ENCODE measurements around the gene ARL8B.
"Not testable (repeated sequence)": the region's sequence is repeated elsewhere in the genome, so short reads cannot be mapped to it uniquely, and the experiment has no call there.

Gene ARL8B

DNA sequence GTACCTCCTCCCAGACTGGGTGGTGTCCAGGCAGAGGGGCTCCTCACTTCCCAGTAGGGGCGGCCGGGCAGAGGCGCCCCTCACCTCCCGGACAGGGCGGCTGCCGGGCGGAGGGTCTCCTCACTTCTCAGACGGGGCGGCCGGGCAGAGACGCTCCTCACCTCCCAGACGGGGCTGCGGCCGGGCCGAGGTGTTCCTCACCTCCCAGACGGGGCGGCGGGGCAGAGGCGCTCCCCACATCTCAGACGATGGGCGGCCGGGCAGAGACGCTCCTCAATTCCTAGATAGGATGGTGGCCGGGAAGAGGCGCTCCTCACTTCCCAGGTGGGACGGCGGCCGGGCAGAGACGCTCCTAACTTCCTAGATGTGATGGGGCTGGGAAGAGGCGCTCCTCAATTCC, 8.4 kb upstream of the ARL8B start:
- DNase-seq: not testable (repeated sequence)

DNA sequence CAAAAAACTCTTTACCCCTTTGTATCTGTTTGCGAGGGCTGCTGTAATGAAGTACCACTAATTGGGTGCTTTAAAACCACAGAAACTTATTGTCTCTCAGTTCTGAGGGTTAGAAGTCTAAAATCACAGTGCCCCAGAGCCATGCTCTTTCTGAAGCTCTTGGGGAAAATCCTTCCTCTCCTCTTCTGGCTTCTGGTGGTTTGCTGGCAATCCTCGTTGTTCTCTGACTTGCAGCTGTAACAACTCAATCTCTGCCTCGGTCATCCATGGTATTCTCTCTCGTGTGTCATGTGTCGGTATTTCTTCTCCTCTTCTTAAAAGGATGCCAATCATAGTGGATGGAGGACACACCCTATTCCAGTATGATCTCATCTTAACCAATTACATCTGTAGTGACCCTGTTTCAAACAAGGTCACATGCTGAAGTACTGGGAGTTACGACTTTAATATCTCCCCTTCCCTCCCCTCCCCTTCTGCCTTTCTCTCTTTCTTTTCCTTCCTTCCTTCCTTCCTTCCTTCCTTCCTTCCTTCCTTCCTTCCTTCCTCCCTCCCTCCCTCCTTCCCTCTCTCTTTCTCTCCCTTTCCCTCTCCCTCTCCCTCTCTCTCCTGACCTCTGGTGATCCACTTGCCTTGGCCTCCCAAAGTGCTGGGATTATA, 6.5 kb upstream of the ARL8B start:
- no peak for DNase-seq

DNA sequence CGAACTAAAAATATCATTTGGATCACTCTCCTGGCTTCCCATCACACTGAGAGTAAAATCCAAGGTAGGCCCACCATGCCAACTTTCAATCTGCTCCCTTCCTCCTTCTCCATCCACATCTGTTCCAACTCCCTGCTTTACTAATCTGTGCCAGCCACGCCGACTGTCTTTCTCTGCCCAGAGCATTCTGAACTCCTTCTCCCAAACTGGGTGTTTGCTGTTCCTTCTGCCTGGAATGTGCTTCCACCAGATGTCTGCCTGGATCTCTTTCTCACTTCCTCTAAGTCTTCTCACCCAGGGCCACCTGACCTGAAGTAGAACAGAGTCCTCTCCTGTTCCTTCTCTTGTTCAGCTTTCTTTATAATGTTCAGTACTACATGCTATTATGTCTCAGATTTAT, 5.6 kb upstream of the ARL8B start:
- no peak for DNase-seq

DNA sequence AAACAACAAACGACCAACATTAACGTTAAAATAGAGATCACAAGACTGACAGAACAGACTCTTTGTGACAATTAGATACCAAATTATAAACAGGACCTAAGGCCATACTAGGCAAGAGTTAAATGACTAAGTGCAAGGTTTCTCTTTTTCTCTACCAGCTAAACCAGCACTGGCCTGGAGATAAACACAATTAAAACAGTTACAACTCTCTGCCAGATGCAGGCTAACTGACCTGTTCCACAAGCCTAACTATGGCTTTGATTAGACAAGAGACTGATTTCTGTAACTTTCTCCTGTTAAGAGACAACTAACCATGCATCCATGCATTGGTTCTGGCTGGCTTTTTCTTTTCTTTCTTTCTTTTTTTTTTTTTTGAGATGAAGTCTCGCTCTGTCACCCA, 1.6 kb upstream of the ARL8B start:
- no peak for DNase-seq

DNA sequence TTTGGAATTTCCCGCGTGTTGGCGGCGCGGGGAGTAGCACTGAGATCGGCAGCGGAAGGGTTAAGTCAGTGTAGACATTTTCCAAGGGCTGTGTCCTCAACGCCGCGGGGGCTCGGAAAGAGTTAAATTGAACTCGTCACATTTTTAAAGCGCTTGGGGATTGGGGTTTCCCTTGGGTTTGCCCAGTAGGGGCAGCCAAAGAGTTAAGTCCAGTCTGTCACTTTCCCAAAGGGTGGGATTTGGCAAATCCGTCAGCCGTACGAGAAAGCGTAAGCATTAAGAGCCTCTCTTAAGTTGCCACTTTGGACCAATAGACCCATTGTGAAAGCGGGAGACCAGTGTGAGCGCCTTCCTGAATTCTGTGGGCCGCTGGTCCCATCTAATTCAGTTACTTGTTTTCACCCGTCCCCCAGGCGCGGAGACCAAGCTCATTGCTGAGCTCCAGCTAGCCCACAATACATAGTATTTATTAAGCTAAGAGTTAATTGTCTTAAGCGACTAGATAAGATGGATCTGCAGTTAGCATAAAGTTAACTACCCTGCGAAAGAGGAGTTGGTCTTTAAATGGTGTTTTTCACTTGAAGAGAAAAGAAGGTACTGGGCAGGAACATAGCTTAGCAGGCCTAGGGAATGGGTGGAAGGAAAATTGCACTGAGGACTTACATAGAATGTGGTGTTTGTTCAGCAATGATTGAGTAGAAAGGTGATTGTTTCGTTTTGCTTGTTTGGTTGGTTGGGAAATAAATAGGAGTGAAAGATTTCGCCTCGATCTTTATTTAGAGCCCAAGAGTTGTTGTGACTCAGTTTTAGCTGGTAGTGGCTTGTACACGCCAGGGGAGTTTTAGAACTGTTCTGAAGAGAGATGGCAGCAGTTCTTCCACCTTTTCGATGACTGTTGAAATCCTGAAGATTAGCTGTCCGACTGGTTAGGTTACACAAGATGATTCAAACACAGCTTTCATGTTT, 932 bp downstream of the ARL8B start:
- DNase-seq: peak in 4 of 5 donors; percentile 14 to 18 (median 17)

DNA sequence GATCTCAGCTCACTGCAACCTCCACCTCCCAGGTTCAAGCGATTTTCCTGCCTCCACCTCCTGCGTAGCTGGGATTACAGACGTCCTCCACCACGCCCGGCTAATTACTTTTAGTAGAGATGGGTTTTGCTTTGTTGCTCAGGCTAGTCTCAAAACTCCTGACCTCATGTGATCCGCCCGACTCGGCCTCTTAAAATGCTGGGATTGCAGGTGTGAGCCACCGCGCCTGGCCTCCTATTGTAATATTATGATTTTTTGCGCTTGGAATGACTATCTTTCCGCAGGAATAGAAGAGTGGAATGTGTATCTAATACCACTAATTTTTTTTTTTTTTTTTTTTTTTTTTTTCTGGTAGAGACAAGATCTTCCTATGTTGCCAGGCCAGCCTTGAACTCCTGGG, 1.8 kb downstream of the ARL8B start:
- DNase-seq: no peak

DNA sequence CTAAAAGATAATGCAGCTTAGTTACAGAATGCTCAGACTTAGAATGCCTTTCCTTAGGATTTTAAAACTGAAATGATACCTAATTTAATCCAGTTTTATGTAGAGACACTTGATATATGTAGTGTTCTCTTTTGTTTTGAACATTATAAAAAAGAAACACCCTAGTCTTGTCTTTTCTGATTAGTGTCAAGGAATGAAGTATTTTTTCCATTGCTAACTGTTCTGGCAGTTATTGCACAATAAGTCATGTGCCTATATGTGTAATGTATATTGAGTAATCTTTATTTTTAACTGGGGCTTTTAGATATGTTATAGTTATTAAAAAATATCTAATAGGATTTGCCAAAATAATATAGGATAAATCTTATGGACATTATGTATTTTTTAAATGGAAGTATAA, 4.5 kb downstream of the ARL8B start:
- DNase-seq: no peak

DNA sequence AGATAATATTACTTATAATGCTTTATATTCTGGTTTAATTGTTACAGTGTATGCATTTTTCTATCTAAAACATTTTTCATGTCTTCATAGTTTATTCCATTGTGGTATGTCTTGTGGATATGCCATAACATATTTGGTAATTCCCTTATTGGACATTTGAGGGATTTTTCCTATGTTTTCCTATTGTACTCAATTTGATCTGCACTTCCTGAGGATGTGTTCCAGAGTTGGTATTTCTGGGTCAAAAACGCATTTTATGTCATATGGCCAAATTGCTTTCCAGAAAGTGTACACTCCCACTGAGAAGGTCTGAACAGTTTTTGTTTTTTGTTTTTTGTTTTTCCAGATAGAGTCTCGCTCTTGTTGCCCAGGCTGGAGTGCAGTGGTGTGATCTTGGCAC, 6.8 kb downstream of the ARL8B start:
- DNase-seq: no peak

DNA sequence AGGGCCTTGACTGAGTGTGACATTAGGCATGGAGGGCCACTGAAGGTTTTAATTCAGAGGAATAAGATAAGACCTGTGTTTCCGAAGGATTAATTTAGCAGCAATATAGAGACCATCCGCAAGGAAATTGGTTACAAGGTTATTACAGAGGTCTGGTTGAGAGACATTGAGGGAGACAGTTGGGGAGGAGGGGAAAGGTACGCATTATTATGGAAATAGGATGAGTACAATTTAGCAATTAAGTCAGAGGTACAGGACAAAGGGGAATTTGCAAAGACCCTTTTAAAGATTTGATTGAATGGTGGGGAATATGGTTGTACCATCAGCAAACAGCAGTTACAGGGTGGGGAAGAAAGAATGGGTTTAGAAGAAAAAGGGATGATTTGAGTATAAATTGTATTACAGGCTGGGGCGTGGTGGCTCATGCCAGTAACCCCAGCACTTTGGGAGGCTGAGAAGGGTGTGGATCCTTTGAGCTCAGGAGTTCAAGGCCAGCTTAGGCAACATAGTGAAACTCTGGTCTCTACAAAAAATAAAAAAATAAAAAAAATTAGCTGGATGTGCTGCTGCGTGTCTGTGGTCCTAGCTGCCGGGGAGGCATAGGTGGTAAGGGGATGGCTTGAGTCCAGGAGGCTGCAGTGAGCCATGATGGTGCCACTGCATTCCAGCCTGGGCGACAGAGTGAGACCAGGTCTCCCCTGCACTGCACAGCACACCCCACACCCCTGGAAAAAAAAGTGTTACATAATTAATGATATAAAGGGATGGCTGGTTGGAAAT, 11.3 kb downstream of the ARL8B start:
- no peak for DNase-seq

DNA sequence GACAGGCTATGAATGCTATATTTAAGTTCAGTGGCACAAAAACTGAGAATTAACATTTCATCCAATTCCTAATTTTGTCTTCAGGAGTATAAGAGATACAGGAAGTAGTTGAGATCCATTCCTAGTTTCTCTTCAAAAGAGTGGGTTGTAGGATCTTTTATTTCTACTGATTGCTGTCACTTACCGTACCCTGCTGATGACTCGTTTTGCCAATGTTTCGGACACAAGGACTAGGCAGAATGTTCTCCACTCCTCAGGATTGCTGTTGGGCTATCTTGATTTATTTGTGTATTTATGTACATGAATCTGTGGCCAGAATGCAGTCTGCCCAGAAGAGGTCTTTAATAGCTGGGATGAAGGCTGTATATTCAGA, 11.9 kb downstream of the ARL8B start:
- DNase-seq: no peak

DNA sequence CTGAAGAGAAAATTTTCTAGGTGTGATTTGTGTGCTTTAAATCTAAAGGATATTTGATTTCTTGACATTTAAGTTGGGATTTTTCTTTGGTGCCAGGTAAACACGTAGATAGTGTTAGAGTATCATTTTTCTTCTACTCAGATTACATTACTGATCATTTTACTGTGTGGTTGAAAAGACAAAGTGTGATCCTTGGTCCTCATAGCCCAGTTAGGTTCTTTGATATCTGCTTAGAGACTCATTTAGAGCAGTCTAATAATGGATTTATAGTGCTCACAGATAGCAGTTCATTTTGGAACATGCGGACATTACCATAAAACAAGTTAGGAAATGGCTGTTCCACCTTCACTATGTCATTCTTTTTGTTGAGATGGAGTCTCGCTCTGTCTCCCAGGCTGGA, 12.4 kb downstream of the ARL8B start:
- DNase-seq: no peak

DNA sequence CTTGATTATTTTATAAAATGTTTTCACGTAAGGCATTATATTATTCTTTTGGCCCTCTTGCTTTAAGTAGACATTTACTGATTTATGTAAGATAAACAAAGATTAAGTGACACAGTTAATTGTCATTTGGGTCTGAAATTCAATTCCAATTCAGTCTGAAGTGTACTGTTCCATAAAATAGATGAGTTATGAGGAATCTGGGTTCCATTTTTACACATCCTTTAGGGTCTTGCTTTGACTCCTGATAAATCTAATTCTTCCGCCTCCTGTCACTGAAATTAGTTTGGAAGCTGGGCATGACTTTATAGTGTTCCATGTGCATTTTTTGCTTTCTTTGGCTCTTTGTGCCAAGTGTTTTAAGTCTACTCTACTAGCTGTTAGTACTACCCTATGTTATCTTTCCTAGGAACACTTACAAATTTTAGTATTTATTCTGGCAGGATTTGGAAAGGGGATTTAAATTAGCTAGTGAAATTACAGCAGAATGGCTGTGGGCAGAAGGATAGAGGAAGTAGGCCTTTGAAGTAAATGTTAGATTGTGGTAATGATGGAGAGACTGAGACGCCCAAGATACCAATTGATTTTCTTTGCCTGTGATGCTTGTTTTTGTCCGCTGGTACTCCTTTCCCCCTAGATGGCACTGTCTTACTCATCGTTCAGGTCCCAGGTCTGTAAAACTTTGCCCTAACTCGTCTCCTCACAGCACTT, 14.3 kb downstream of the ARL8B start:
- peak in 4 of 5 donors; percentile 8 to 64 (median 20) for DNase-seq

DNA sequence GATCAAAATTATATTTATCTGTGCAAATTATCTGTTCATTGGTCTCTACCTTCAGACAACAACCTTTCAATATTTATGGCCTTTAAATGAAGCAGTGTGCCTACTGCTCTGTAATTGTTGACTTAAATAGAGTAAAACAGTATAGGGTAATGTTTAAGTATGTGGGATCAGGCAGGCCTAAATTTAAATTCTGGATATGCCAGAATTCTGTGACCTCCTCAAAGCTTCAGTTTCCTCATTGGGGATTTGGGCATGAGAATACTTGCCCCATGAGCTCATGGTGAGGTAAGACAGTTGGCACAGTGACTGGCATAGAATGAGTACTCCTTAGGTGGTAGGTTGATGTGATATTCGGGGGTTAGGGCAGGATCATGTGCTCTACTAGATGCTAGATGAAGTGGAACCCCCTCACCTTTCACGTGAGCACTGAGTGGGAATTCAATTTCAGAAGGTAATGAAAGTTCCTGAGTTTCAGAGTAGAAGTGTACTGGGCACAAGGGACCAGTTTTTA, 14.9 kb downstream of the ARL8B start:
- peak in 1 of 5 donors; percentile 4 for DNase-seq

DNA sequence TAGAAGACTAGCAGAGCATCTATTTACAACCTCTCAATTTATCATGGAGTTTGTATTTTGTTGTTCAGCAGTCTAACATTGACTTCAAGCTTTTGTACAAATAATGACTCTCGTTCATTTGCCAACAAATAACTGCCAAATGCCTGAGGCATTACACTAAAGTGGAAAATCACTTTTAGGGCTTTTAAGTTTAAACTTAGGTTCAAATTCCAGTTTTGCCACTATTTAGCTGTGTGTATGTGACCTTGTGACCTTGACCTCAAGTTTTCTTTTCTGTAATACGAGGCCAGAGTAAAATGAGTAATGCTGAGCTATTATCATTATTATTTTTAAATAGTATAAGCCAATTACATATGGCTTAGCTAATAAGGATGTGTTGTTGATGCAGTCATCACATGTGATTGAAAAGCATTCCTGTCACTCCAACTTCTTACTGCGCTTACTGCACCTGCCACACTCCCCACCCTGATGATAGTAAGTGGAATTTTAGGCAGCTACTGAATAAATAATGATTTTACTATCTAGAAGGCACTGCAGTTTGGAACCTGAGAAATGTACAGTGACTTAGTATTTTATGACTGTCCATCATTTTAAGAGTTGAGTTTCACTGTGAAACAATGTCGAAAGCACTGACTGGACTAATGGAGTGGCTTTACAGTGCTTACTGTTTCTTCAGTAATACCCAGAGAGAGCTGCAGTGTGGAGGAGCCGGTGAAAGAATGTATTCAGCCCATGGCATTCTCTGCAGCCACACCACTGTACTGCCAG, 16.3 kb downstream of the ARL8B start:
- DNase-seq: no peak

DNA sequence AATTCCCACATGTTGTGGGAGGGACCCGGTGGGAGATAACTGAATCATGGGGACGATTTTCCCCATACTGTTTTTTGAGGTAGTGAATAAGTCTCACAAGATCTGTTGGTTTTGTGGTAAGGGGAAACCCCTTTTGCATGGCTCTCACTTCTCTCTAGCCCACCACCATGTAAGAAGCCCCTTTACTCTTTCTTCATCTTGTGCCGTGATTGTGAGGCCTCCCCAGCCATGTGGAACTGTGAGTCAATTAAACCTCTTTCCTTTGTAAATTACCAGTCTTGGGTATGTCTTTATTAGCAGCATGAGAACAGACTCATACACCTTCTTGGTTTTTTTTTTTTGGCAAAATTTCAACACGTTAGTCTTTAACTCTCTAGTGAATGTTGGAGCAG, 18.1 kb downstream of the ARL8B start:
- no peak for DNase-seq

DNA sequence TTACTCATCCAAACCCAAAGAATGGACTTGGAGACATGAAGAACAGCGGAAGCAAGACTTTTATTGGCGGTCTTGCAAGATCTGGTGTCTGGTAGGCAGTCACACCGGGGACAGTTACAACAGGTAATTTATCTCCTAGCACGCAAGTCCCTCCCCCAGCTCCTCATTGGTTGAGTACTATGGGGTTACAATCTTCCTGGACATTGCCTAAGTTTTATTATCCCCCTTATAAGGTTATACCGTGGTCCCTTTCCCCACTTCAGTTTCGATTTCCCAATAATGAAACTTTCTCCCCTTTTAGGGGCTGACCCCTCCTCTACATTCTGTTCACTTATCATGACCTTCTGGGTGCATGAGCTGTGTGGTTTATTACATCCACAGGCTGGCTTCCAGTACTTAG, 18.7 kb downstream of the ARL8B start:
- no peak for DNase-seq

DNA sequence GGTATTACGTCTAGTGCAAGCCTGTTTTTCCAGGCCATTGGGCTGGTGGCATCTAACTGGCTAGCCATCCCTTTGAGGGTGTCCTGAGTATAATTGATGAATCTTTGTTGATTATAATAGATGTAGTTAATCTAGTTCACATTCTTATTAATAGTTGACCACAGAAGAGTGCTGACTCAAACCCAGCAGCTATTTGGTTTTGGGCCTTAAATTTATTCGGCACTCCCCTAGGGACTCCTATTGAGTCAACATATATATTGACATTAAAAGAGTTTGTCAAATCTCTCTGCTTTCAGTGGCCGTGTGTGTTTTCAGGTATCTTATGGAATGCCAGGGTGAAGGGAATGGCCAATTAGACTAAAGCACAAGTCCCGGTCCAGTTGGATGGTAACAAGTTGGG, 19.7 kb downstream of the ARL8B start:
- DNase-seq: no peak

DNA sequence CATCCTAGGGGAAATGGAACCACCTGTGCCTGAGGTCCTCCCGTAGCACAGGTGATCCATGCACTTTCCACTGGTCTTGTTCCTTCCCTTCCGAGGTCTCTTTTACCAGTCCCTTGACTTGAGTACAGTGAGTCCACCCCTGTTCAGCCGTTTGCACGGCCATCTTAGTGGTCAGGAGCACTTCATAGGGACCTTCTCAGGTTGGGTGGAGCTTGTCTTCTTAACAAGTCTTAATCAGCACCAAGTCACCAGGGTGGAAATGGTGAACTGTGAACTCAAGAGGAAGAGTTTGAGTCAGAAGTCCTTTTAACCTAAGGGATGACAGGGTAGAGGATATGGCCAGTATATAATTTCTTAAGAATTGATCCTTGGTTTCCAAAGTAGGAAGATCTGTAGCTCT, 21.4 kb downstream of the ARL8B start:
- no peak for DNase-seq

DNA sequence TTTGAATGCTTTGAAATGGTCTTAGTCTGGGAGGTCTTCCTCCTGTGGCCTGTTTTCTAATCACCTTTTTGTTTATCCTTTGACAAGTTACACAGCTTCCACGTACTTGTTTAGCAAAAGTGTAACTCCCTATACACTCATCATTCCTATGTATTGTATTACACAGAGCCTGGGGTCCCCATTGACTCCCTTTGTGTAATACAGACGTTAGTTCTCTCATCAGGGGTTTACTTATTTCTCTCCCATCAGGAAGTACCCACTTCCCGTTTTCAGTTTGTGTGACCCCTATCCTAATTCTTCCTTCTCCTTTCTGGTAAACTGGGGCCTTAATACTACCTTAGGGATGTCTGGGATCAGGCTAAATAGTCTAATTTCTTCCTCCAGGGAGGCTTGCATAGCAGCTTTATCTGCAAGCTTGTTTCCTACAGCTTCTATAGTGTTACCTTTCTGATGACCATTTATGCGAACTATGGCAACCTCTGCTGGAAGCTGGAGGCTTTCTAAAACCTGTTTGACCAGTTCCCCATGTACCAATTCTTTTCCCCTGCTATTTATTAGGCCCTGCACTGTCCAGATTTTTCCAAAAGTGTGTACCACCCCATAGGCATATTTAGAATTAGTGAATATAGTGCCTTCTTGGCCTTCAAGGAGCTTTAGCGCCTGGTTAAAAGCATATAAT, 22.4 kb downstream of the ARL8B start:
- DNase-seq: no peak

DNA sequence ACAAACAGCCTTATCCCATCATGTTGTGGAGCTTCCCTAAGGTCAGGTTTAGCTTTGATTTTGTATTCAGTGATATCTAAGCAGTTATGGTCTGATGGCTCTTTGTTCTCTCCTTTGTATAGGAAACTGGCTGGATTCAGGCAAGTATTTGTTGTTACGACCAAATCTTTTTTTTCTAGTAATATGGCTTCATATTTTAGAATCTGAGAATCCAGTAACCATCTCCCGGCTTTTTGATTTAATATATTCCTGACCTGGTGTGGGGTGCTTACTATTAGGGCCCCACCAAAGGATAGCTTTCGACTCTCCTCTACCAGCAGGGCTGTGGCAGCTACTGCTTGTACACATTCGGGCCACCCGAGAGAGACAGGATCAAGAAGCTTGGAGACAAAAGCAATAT, 23.0 kb downstream of the ARL8B start:
- no peak for DNase-seq

DNA sequence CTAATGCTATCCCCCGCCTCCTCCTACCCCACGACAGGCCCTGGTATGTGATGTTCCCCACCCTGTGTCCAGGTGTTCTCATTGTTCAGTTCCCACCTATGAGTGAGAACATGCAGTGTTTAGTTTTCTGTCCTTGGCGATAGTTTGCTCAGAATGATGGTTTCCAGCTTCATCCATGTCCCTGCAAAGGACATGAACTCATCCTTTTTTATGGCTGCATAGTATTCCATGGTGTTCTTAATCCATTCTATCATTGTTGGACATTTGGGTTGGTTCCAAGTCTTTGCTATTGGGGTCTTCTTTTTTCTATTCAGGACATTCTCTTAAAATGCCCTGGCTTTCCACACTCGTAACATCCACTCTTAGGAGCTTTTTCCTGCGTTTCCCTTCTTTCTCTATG, 25.1 kb downstream of the ARL8B start:
- not testable (repeated sequence) for DNase-seq

All from T-helper 1 cell (primary cell).